Right cardiac atrium (tissue), 5 donors: ENCODE measurements around the gene CELF4. TPM values are rescaled to one million over a fixed set of nuclear protein-coding genes. Genes with fewer than 3 reads are reported as not detected.

Experiments used
- ATAC-seq, 2 donors: fragments of 200-7000 bp; cut with Tn5 transposase; one replicate each; pipeline versions ENCODE4 v1.8.0 to v1.9.1; 2020; ENCODE audit warnings: moderate library complexity in 2 of 2, mild to moderate bottlenecking in 1 of 2
- DNase-seq, 3 donors: peaks; one replicate each; pipeline ENCODE4 v3.0.0-alpha.2; 2020
- H3K27ac ChIP-seq: one replicate; pipeline ENCODE4 v1.5.1; 2013; ENCODE audit warnings: mild to moderate bottlenecking, low read length, control low read depth, moderate library complexity
- H3K27me3 ChIP-seq: one replicate; pipeline ENCODE4 v1.6.1; 2013; ENCODE audit not compliant: control insufficient read depth, insufficient read depth
- H3K4me1 ChIP-seq: one replicate; pipeline ENCODE4 v1.6.1; 2013; ENCODE audit warnings: low read length; ENCODE audit not compliant: control insufficient read depth, insufficient read depth
- H3K4me3 ChIP-seq: one replicate; pipeline ENCODE4 v1.5.1; 2013; ENCODE audit warnings: low read length, control low read depth
- H3K9me3 ChIP-seq: one replicate; pipeline ENCODE4 v1.6.1; 2013; ENCODE audit warnings: low read length; ENCODE audit not compliant: control insufficient read depth
- WGBS: extraction: QIAGEN DNeasy Blood & Tissue Kit; methylation state at CpG from one replicate; pipeline ENCODE4 v1.1.7; 2013; 5-methylcytosine and 5-hydroxymethylcytosine counted together
- intact Hi-C, 4 donors: fragments of 100-400 bp; cut with DNase I; formaldehyde crosslinking; loops; one replicate each; pipeline versions ENCODE4 v1.11.0 to v1.14.0; 2022 to 2023
- polyA plus RNA-seq: library from polyadenylated mRNA; stranded (reverse); fragments of 200-250 nt; gene quantifications from one replicate; pipeline ENCODE4 v1.2.3, GENCODE V29; 2013
- total RNA-seq, 4 donors: library from RNA; stranded (reverse); fragmentation: NEBNext Ultra II Directional; extraction: Animal tissue kit (Norgen Biotek cat#: 25700); gene quantifications; one replicate each; pipeline ENCODE4 v1.2.1, GENCODE V29; 2021
- donor health status: healthy with polysubstance abuse.
- donor health status: DM: no; HTN: yes; CAD: no.
- donor health status: DM: no; HTN: no; CAD: no.
- donor health status: DM: no; HTN: yes; CAD: no; lungs with severe emphysema.
- donor health status: DM: yes; HTN: yes; CAD: no.

CELF4 gene
- total and polyA plus RNA-seq, 5 donors: 0.79 to 1.4 (median 1.1) TPM

- no peaks in the 10 kb centered on the region for H3K9me3 ChIP-seq
- DNase-seq: no peak
- H3K27ac ChIP-seq: no peak overlapping the region
- no peaks in the 10 kb centered on the region for H3K4me1 ChIP-seq
- ATAC-seq: no peak
- no peak overlapping the region for H3K4me3 ChIP-seq
- H3K27me3 ChIP-seq: no peaks in the 10 kb centered on the region
- intact Hi-C loops: no loop called here
- 86% methylated on average over 6 of the region's 6 CpGs for WGBS
Observed at GRCh38 chr18:37405772-37406171, 159.8 kb downstream of the CELF4 start.

DNA sequence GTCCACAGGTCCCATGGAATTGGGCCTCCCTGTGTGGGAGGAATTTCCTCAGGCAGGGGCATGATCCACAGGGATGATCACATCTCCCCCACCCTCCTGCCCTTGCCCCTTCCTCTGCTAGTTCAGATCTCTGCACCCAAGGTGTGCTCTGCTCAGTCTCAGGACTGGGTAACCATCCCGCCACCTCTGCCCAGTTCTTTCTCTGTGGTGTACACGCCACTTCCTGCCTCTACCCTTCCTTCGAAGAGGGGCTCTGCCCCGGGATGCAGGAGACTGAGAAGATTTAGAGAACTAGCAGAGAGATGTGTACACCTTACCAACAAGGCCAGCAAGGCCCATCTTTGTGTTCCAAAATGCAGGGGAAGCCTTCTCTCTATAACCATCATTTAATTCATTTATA, 160.4 kb downstream of the CELF4 start:
- intact Hi-C loops: no loop called here
- ATAC-seq: no peak

GRCh38 chr18:37403788-37404187, 161.8 kb downstream of the CELF4 start:
- intact Hi-C loops: no loop called here
- WGBS: 91% methylated on average over 3 of the region's 3 CpGs
- Histone ChIP-seq H3K4me3 (no peak overlapping the region), H3K4me1 (no peaks in the 10 kb centered on the region), H3K27ac (peak overlapping the region; percentile 1), H3K27me3 (no peaks in the 10 kb centered on the region), H3K9me3 (no peaks in the 10 kb centered on the region)
- no peak for ATAC-seq
- no peak for DNase-seq

More for the DNA sequence above, 160.4 kb downstream of the CELF4 start:
- Histone ChIP-seq H3K27ac (no peak overlapping the region), H3K9me3 (no peaks in the 10 kb centered on the region), H3K4me1 (no peaks in the 10 kb centered on the region), H3K4me3 (no peak overlapping the region), H3K27me3 (no peaks in the 10 kb centered on the region)
- WGBS: 75% methylated on average over 4 of the region's 4 CpGs
- DNase-seq: no peak

DNA sequence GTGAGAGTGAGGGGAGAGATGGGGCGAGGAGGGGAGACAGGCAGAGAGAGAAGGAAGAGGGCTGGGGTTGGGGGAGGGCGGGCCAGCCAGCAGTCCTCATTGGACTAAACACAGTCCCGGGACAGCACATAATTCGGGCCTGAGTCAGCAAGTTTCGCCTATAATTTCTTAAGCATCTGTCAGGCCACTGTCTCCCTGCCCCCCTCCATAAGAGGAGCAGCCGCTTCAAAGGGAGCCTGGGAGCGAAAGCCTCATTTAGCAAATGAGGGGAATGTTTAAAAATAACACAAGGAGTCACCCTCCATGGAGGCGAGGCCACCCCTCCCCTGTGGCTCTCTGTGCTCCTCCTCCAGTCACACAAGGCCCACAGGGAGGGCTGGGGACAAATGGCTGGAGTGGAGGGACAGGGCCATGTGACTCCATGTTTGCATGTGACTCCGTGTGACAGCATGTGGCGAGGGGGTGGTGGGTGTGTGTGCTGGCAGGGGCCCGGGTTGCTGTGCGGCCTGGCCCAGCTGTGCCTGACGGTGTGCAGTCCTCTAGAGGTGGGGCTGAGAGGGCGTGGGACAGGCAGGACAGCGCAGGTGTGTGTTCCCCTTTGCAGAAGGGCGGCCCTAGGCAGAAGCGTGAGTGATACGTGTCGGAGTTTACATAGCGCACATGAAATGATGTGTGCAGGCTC, 162.4 kb downstream of the CELF4 start:
- ATAC-seq (peak; percentile 84 to 86), DNase-seq (peak in 2 of 3 donors; percentile 62 to 79)
- intact Hi-C loops: no loop called here
- Histone ChIP-seq H3K27ac (peak overlapping the region; percentile 1), H3K9me3 (no peaks in the 10 kb centered on the region), H3K27me3 (no peaks in the 10 kb centered on the region), H3K4me3 (no peak overlapping the region), H3K4me1 (no peaks in the 10 kb centered on the region)
- 65% methylated on average over 20 of the region's 20 CpGs for WGBS

DNA sequence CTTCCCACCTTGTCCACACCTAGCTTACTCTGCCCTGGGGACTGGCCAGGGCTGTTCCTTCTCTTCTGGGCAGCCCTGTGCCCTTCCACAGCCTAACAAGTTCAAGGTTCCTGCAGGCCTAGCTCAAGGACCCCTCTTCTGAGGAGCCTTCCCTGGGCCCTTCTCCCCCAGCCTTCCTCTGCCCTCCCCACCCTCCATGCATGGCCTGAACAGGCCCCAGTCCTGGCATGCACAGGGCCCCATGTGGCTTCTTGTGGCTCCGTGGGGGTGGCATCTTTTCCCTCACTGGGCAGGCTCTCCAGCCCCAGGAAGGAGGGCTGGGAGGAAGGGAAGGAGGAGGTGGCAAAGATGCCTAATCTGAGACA, 162.9 kb downstream of the CELF4 start:
- H3K4me3 ChIP-seq: no peak overlapping the region
- 27% methylated on average over 1 of the region's 1 CpG for whole genome bisulfite sequencing
- intact Hi-C loops: no loop called here
- H3K27me3 ChIP-seq: no peaks in the 10 kb centered on the region
- H3K27ac ChIP-seq: no peak overlapping the region
- no peaks in the 10 kb centered on the region for H3K4me1 ChIP-seq
- ATAC-seq (no peak), DNase-seq (no peak)
- no peaks in the 10 kb centered on the region for H3K9me3 ChIP-seq

GRCh38 chr18:37400802-37401201, 164.8 kb downstream of the CELF4 start:
- ATAC-seq: no peak
- 85% methylated on average over 4 of the region's 4 CpGs for WGBS
- H3K9me3 ChIP-seq: no peaks in the 10 kb centered on the region
- DNase-seq: no peak
- H3K4me3 ChIP-seq: no peak overlapping the region
- H3K27ac ChIP-seq: no peak overlapping the region
- intact Hi-C loops: no loop called here
- no peaks in the 10 kb centered on the region for H3K27me3 ChIP-seq
- no peaks in the 10 kb centered on the region for H3K4me1 ChIP-seq

DNA sequence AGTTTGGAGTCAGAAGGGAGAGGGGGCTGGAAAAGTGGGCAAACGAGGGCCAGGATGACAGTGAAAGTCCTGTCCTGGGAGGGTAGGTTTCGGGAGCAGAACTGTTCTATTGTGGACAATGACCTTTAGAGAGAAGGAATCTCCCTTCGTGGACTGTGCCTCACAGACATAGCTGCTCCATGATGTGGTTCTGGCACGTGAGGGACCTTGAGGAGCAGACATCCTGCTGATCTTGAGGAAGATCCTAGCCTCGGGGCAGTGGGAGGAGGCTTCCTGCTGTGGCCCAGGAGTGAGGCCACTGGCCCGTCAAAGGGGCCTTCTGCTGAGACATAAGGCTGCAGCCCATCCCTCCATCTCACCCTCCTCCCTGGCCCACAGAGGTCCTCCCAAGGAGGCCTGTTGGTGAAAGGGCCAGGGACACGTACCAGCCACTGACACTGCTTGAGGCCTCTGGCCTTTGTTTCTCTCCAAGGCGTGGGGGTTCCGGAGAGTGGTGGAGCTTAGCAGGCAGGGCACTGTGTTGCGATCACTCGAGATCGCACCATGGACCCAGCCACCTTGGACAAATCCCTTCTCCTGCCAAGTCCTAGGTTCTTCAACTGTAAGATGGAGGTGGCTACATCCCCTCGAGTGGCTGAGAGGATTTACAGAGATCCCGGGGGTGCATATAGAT, 167.2 kb downstream of the CELF4 start:
- ATAC-seq: no peak
- Histone ChIP-seq H3K27ac (no peak overlapping the region), H3K9me3 (no peaks in the 10 kb centered on the region), H3K27me3 (no peaks in the 10 kb centered on the region), H3K4me3 (no peak overlapping the region), H3K4me1 (no peaks in the 10 kb centered on the region)
- DNase-seq: no peak
- intact Hi-C loops: loop anchor here in 1 of 4 donors (10.0 kb wide), 1 partner anchor 76 kb away; no protein-coding TSS in a partner anchor
- WGBS: 84% methylated on average over 14 of the region's 14 CpGs

DNA sequence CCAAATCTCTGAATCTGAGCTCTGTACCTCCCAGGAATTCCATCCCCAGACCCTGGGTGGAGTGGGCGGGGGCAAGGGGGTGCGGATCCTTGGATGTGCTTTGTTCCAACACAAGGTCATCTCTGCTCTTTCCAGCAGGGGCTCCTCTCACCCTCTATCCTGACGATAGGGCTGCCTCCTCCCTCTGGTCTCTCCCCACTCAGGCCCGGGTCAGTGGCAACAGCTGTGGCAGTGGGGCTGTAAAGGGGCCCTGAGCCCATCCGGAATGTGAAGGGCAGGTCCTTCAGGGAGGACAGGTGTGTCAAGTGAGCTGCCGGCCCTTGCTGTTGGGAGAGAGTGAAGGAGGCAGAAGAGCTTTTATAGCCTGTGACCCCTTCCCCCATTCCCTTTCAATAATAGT, 167.8 kb downstream of the CELF4 start:
- intact Hi-C loops: loop anchor here in 1 of 4 donors (10.0 kb wide), 1 partner anchor 77 kb away; no protein-coding TSS in a partner anchor
- Histone ChIP-seq H3K4me1 (no peaks in the 10 kb centered on the region), H3K27me3 (no peaks in the 10 kb centered on the region), H3K9me3 (no peaks in the 10 kb centered on the region), H3K4me3 (no peak overlapping the region), H3K27ac (no peak overlapping the region)
- ATAC-seq (no peak), DNase-seq (no peak)
- WGBS: 82% methylated on average over 6 of the region's 6 CpGs

DNA sequence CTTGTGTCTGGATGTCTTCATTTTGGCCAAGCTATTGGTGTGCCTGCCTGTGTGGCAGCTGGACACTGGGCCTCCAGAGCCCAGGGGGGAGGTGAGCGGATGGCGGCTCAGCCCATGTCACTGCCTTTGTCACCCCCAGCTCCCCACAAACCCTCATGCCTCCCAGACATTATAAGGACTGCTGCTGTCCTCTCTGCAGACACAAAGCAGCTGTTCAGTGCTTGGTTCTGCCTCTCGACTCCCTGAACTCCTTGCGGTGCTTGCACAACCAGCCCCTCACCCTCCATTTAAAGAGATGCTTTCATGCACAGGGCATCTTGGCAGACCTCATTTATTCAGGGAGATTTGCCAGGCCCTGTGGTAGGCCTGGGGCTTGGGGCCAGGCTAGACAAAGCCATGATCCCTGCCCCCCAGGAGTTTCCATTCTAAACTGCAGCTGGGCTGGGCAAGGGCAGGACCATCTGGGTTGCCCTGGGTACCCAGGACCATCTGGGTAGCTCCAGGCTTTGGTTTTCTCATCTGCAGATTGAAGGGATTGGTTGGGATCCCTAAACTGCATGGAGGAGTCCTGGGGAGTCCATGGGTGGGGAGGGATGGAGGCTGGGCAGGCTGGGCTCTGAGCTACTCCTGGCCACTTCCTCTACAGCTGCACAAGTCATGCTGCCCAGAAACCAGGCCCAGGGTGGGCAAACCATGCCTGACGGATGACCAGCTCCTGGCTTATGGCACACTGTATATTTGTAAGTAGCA, 168.5 kb downstream of the CELF4 start:
- no peak overlapping the region for H3K4me3 ChIP-seq
- H3K9me3 ChIP-seq: no peaks in the 10 kb centered on the region
- WGBS: 72% methylated on average over 5 of the region's 5 CpGs
- no peaks in the 10 kb centered on the region for H3K4me1 ChIP-seq
- intact Hi-C loops: loop anchor here in 1 of 4 donors (10.0 kb wide), 1 partner anchor 78 kb away; no protein-coding TSS in a partner anchor
- DNase-seq (no peak), ATAC-seq (no peak)
- no peaks in the 10 kb centered on the region for H3K27me3 ChIP-seq
- no peak overlapping the region for H3K27ac ChIP-seq

GRCh38 chr18:37395631-37396030, 170.0 kb downstream of the CELF4 start:
- intact Hi-C loops: loop anchor here in 1 of 4 donors (10.0 kb wide), 1 partner anchor 79 kb away; no protein-coding TSS in a partner anchor
- 94% methylated on average over 4 of the region's 4 CpGs for WGBS
- H3K27me3 ChIP-seq: no peaks in the 10 kb centered on the region
- H3K4me1 ChIP-seq: no peaks in the 10 kb centered on the region
- no peak overlapping the region for H3K27ac ChIP-seq
- ATAC-seq: no peak
- no peak for DNase-seq
- H3K4me3 ChIP-seq: no peak overlapping the region
- H3K9me3 ChIP-seq: no peaks in the 10 kb centered on the region

DNA sequence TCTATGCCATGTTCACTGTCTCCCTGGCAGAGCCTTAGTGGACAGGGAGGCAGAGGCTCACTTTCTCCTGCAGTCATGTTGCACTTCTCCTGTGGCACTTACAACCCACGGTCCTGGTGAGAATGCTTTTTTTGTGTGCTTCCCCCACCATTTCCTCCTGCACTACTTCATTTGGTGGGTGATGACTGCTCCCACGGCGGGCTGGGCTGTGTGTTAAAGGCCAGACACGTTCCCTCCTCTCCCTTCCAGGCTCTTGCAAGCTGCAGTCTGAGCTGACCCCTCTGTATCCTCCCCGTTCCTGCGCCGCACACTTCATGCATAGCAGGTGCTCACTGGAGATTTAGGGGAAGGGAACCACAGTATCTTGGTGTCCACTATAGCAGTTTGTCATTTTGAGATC, 170.5 kb downstream of the CELF4 start:
- DNase-seq: no peak
- Histone ChIP-seq H3K4me1 (no peaks in the 10 kb centered on the region), H3K27me3 (no peaks in the 10 kb centered on the region), H3K9me3 (no peaks in the 10 kb centered on the region), H3K27ac (no peak overlapping the region), H3K4me3 (no peak overlapping the region)
- 81% methylated on average over 7 of the region's 7 CpGs for WGBS
- intact Hi-C loops: loop anchor here in 1 of 4 donors (10.0 kb wide), 1 partner anchor 80 kb away; no protein-coding TSS in a partner anchor
- no peak for ATAC-seq
